Stimulated activated CD4-positive, alpha-beta T cell treated with anti-CD3 and anti-CD28 coated beads, Interleukin-1b, Interleukin-23, amount 100 ng/mL, for 48 hours (primary cell): ENCODE measurements around the gene TMEM158.

Experiments used
- DNase-seq: peaks from one replicate; pipeline ENCODE4 v3.0.0-alpha.2; 2020

TMEM158 gene

DNA sequence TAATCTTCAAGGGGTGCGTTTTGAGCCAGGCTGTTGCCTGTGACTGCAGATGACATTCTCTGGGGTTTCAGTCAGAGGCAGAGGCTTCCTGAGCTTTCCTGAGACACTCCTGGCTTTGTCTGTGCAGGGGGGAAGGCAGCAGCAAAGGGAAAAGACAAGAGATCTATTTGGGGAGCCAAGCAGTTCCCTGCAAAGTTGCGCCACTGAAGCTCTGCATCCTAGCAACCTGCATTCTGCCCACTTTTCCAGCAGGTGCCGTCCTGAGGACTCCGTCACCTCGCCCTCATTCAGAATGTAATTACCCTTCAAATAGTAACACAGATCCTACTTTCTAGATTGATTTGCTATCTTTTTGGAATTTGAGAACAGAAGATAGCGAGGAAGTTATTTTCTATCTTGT, 1.9 kb upstream of the TMEM158 start:
- DNase-seq: no peak

DNA sequence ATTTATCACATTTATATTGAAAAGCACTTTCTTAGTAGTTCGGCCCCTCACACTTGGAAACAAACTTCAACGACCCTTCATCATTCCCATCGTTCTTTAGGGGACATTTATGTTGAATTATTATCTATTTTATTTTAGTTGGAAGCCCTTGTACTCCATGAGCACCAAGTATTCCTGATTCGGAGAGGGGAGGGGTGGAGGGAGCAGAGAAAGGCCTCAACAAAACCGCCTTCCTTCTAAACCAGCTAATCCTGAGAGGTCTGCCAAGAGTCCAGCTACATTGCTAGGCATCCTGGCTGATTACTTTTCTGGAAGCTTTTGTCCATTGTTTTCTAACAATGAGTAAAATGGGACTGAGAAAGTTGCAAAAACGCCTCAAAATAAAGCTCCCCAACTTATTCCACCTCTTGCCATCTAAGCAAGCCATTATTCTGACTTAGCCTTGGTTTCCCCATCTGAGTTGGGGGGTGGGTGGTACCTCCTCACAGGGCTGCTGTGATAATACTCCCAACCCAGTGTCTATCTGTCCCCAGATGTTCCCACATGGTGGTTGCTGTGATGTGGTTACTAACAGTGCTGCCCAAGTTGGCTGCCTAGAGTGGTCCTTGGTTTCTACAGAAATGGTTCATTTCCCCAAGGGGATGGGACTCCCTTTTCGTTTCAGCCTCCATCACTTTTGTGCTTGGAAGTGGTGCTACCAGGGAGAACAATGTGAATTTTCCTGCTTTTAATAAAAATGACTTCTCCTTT, 1.2 kb upstream of the TMEM158 start:
- DNase-seq: no peak

- peak; percentile 46 for DNase-seq
These were observed 452 bp downstream of the TMEM158 start for GRCh38 chr3:45225465-45226205.

DNA sequence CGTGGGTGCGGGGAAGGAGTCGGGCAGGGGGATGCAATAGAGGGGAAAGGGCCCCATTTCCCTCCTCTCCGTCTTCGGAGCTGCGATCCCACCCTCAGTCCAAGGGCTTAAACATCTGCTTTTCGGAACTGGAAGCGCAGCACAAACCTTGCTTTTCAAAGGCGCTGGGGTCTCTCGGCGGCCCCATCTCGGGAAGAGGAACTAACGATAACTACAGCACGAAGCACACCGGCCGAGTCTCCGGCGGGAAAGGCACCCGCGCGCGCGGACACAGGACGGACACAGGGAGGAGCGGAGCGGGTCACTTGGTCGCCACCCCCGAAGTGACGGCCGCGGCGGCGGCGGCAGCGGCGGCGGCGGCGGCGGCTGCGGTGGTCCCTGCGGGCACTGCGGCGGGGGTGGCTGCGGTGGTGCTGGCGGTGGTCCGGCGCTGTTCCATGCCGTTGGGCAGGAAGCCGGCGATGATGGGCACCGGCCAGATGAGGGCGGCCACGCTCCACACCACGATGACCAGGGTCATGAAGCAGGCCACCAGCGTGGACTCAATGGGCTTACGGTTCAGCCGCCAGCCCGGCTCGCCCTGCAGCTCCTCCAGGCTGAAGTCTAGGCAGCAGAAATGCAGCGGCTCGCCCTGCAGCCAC, 1.1 kb downstream of the TMEM158 start:
- DNase-seq: peak; percentile 18

DNA sequence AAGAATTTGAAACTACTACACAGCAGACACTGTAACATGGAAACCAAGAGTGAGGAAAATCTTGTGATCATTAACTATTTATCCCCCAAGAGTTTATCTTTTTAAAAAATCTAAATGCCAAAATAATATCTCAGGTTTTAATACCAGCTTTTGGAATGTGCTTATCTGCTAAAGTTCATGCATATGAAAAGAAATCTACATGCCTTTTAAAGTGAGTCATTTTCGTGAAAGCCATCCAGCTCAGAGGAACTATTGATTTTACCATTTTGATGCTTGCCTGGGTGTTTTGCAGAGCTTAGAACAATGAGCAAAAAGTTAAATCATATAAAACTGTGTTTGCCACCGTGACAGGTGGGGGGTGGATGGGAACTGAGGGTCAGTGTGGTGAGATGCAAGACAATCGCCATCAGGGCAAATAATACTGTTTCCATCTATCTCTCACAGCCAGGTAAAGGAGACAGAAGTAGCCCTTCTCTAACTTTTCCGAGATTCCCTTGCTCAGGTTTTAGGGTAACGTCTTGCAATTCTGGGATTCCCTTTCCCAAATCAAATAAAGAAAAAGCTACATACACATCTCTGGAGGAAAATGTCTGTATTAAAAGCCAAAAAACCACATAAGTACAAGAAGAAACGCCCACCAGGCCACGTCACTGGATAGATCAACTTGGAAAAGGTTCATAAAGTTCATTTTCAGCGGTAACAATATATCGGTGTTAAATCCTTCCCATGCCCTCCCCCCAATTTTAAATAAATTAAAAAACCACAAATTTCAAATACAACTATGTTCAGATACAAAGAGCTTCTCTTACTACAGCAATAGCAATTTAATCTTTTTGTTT, 2.0 kb downstream of the TMEM158 start:
- DNase-seq: no peak

DNA sequence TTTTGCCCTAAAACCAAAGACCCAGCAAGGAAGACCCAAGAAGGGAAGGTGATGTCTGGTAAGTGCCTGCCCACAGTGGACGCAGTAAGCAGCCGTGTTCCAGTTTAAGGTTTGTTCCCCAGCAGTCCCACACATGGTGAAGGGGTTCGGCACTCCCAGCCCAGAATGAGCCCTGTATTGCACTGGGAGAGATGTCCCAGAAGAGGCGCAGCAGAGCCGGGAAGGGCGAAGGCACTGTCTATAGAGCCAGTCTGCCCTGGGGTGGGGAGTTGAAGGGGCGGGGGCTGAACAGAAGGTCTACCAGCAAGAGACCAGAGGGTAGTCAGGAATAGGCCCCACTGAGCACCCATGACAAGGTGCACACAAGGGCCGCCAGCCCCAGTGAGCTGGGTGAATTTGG, 6.4 kb downstream of the TMEM158 start:
- DNase-seq: no peak

GRCh38 chr3:45218578-45219390, 7.3 kb downstream of the TMEM158 start:
- no peak for DNase-seq

DNA sequence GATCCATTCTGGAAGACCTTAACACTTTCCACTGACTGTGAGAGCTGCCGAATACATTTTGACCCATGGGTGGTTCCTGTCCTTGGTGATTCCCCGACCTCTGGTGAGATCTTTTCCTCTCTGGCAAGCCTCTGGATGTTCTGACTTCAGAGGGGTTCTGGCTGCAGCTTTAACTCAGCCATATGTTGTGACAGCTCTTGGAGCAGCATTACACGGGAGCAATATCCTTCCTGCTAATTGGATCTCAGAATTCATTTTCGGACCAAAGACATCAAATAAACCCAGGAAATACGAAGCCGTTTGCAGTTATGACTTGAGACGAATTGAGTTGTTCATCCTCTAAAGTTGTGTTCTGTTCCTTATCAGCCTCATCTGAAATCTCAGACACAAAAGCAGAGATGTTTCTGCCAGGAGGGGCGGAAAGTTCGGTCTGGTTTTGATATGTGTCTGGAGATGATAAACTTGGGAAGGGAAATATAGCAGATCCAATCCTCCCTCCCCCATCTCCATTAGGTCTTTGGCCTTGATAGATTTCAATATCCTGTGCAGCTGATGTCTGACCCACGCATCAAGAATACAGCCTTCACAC, 10.0 kb downstream of the TMEM158 start:
- DNase-seq: no peak

DNA sequence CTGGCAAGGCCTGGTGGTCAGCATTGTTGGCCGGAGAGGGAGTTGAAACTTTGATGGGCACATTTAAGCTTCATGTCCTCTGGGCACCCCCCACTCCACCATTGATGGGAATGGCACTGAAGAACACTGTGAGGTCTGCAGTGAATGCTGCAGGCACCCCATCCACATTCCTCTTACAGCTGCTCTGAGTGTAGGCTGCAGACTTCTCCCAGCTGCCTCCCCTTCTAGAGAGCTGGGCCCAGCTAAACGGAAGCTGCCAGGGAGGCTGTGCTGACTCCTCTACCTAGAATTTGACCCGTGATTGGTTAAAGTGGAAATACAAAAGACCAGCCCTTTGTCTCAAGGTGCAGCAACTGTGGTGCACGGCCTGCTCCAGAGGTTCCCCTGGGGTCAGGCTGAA, 10.6 kb downstream of the TMEM158 start:
- DNase-seq: no peak

GRCh38 chr3:45214061-45214680, 11.9 kb downstream of the TMEM158 start:
- DNase-seq: no peak

DNA sequence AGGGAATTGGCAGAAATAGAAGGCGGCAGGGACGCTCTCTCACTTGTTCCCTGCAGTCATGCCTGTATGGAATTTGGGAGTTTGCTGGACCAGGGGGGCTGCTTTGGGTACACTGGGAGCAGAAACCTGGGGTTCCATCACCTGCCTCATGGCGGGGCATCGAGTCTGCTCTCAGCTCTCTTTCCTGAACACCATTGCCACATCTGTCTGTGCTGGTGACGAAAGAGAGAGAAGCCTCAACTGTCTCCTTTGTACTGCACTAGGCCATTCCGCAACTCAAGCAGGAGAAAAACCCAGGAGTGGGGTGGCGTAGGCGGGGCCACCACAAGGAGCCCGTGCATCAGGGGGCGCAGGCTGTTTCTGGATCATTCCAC, 14.0 kb downstream of the TMEM158 start:
- DNase-seq: no peak

DNA sequence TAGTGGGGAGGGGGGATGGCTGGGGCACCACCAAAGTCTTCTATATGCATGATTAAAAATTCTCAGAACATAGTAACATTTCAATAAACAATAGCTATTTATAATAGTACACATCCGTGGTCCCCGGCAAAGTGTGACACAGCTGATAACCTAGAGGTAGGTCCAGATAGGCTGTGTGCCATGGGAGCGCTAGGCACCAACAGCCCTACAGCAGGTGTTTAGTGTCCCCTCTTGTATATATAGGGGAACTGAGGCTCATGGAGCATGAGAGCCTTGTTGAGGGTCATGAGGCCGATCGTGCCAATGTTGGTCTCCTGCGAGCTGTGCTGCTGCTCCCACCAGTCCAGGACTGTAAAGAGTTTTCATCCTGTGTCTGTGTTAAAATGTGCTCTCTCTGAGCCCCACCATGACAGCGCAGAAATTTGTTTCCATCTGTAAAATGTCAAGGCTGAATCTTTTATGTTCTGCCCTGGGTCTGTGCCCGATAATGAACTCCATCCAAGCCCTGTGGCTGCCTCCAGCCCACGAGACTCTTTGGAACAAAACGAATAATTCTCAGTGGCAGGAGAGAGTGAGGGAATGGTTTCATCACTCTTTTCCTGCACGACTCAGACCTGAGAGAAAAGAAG, 14.5 kb downstream of the TMEM158 start:
- no peak for DNase-seq

DNA sequence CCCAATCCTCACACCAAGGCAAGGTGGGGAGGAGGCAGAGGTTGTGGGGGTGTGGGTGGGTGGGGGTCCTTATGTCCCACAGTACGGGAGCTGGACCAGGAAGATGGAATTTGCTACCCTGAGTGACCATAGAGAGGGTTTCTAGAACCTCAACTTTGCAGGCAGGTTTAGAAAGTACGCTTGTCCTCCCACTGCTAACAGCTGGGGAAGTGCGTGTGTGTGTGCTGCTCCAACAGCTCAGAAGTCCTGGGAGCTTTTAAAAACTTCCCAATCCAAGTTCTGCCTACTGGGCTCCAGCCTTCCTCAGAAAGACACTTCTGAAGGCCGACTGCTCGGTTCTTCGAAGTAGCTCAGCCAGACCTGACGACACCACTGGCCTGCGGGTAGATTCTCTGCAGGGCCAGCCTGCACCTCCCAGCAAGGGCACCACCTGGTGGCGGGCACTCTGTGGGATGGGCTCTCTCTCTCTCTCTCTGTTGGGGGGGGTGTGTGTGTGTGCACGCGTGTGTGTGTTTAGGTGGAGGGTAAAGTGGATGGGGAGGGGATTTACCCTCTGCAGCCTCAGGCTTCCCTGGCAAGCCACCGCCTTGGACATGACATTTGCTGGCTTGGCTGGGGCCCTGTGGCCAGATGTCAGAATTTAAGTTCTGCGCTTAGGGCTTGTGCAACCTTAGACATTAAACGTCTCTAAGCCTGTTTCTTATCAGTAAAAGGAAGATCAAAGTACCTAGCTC, 15.6 kb downstream of the TMEM158 start:
- peak; percentile 73 for DNase-seq

DNA sequence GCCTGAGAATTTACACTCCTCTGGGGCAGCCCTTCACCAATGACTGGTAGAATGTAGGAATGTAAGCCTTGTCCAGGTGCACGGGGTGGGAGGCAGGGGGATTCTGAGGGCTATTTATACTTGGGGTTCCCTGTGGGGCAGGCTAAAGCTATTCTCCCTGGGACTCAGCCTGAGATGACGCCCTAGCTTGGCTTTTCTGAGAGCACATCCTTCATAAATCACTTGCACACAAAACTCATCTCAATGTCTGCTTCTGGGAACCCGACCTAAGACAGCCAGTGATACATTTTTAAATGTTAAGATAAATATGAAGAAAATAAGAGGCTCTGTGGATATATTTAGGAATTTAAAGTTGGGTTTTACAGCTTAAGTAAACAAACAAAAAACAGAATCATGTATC, 16.6 kb downstream of the TMEM158 start:
- DNase-seq: no peak

DNA sequence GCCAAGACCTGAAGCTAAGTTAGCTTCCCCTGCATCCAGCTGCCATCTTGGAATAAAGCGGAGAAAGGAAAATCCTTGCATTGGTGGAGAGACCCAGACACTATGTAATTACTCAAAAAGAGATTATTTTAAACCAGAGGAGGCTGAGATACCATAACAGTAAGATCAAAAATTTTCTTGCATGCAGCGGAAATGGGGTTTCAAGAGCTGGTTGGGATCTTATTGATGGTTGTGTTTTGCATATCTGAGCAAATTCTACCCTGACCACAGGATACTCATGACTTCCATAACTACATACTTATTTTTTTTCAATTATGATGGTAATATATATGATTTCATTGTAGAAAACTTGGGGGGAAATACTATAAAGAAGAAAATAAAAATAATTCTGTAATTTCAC, 17.5 kb downstream of the TMEM158 start:
- no peak for DNase-seq

DNA sequence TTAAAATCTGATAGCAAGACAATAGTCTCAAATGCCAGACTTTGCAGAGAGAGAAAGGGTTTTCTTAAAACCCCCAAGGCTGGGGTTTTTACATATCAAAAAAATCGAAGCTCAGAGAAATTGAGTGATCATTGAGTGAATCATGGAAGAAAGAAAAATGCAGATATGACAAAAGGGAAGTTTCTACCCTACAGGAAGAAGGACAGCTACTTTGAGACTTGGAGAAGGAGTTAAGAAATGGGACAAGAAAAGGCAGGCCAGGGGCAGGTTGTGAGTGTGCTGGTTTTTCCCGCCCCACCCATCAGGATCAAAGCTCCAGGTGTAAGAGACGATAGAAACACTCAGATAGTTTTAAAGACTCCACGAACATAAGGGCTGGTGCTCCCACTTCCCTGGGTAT, 18.6 kb downstream of the TMEM158 start:
- DNase-seq: no peak

- no peak for DNase-seq
These were observed 21.0 kb downstream of the TMEM158 start for GRCh38 chr3:45205126-45205525.

GRCh38 chr3:45204136-45204535, 22.0 kb downstream of the TMEM158 start:
- no peak for DNase-seq

DNA sequence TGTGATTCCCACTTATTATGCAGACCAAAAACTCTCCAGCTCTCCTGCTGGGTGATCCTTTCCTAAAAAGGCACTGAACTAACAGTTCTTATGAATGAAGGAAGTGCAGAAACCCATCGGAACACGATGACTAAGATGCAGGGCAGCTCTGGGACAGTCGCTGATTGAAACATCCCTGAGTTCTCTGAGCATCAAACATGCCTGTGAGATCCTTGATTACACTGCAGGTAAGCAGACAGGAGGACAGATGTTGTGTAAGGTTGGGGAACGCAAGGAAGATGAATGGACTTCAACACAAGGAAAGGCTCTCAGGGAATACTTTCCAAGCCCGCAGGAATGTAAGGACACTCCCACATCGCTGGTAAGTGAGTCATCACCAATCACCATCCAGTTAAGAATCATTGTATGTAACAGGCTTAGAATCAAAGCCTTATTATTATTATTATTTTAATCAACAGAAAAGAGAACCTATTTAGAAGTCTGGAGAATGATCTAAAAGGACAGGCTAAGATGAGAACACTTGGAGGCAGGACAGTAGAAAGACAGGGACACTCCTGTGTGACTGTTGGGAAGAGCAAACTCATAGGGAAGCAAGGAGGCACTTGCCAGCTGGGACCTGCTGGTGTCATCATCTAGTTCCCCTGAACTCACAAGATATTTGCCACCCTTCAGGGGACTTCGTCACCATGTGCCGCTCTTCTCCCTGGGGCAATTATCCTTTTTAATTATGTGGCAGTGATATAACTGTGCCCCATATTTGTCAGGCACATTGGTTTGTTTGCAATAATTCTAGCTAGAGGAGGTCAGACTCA, 26.0 kb downstream of the TMEM158 start:
- DNase-seq: no peak
